Suppressor macrophage treated with lipopolysaccharide for 1 hour (primary cell): ENCODE results near the gene VPS37C.

ENCODE experiments used
- DNase-seq, 3 donors: peaks; one replicate each; pipeline ENCODE4 v3.0.0-alpha.2; 2020 to 2022

Gene VPS37C

DNA sequence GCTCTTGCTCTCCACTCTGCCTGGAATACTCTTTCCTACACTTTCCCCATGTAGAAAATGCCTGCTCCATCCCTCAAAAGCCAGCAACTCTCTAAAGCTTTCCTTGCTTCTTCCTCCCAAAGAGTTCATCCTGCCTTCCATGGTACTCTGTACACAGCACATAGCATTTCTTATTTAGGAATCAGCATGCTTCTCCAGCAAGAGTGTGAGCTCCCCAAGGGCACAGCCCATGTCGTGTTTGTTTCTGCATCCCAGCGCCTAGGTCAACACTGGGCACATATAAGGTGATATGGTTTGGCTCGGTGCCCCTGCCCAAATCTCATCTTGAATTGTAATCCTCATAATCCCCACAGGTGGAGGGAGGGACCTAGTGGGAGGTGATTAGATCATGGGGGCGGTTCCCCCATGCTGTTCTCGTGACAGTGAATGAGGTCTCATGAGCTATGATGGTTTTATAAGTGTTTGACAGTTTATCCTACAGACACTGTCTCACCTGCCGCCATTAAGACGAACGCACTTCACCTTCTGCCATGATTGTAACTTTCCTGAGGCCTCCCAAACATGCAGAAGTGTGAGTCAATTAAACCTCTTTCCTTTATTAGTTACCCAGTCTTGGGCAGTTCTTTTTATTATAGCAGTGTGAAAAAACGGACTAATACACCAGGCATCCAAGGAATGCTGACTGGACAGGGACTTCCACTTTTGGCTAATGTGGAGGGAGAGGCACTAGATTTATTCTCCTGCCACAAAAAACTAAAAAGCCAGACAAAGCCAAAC, 8.2 kb downstream of the VPS37C start:
- peak in 1 of 3 donors; percentile 56 for DNase-seq

DNA sequence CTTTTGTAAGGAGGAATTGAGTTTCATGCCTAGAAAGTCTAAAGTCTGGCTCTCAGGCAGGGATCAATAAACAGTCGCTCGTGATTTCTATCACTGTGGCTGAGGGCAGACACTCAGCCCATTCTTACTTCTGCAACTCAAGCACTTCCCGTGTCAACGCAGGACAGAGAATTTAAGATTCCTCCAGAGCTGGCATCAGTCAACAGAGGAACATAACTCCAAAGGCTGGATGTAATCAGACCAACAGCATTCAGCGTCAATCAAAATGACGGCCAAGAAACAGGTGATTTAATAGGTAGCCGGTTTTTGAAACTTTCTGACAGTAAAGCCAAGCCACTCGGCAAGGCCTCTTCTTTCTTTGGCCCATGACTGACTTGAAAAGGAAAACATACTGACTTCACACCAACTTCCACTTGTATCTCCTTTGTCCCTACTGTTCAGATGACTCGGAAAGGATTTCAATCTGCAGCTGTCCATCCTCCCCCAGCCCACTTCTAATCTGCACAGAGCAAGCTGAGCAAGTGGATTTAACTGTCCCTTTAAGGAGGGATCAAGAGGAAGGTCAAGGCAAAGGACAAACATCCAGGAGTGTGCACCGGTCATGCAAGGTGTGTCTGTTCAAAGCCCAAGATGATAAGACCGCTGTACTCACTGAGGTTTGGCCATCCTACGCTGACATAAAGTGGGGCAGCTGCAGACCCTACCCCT, 9.5 kb downstream of the VPS37C start:
- DNase-seq, result no peak

DNA sequence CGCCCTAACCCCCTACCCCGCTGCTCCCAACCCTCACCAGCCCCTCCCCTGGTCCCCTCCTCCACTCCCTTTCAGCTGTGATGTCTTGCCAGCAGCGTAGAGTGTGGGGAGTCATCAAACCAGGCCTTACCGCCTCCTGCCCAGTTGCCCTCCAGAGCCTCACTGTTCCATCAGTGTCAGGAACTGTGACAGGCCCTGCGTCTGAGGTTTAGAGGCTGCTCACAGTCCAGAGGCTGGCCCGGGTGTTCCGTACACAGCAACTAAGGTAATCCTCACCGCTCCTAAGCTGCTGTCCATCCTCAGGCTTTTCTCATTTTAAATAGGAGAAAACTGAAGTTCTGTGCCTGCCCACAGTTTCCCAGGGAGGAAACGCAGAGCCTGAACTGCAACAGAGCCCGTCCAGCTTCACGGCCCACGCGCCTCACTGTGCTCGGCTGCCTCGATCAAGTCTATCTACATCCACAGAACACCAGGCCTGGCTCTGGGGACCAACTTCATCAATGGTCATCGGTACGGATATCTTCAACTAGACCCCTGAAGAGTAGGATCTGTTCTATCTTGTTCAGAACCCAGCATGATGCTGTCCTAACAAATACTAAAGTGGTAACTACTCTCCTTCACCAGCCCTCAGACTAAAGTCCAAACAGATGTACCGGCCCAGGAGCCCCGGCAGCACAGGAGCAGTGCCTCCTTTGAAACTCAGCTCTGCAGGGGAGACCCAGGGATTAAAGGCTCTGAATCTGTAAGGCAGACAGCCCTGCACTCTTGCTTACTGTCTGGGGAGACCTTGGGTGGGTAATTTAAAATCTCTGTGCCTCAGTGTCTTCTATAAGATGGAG, 10.3 kb downstream of the VPS37C start:
- DNase-seq, result no peak

DNA sequence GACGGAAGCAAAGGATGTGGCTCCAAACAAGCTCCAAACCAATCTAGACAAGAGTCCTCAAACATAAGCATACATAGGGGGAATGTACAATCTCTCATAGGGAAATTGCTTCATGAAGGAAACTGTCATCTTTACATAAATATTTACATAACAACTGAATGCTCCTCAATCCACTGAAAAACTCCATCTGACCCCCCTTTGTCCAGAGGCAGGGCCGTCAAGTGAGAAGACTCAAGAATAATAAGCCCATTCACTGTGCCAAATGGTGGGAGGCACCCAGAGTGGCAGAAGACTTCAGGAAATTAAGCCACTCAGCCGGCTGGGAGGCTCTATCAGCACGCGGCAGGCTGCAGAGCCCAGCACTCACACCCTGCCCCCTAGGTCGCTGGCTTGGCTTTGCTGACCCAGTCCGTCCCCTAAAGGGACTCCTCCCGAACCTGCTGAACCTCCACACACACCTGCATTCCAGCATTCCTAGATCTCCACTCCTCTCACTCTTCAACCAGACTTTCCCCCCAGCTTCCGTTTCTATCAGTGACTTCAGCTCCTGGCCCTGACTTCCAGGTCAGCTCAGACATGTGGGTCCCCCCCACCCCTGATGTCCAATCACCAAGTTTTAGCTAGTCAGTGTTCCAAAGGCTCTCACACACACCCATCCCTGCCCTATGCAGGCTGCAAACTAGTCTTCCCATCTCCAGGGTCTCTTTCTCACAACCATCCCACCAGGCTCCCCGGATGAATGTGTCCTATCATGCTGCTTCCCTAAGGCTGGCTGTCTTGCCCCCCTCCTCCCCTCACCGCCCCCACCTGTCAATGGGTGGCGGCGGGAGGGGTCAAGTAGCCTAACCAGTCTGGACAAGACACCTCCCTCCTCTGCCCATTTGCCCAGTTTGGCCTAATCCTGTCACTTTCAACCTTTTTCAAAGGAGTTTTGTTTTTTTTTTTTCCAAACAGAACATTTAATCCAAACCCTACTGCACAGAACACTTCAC, 11.3 kb downstream of the VPS37C start:
- no peak for DNase-seq

DNA sequence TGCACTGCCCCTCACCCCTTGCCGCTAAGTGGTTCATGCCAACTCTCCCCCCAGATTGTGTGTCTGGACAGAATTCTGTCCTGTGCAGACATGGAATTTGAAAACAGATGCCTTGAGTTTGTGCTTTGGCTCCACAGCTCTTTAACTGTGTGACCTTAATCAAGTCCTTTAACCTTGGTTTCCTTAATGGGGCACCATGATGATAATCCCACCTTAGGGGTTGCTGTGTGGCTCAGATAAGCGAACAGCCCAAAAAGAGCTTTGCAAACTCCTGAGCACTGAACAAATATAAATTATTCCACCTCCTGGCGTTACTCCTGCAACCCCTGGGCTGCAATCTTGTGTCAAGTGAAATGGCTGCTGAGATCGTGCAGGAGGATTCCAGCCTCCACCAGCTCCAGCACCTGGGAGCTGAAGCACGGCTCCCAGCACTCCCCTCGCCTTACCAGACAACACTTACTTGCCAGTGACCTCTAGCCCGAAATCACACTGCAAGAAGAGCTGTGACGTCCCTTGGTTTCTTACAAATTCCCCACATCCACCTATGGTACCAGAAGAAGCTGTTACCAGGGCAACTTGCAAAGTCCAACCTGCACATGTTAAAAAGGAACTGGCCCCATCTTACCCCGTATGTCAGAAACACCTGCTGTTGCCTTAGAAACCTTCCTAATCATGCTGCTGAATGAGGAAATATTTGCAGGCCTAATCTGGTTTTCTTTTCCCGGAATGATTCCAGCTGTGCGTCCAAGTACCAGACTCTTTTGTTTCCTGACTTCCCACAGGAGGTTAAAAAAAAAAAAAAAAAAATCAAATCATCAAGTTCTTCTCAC, 13.2 kb downstream of the VPS37C start:
- no peak for DNase-seq

DNA sequence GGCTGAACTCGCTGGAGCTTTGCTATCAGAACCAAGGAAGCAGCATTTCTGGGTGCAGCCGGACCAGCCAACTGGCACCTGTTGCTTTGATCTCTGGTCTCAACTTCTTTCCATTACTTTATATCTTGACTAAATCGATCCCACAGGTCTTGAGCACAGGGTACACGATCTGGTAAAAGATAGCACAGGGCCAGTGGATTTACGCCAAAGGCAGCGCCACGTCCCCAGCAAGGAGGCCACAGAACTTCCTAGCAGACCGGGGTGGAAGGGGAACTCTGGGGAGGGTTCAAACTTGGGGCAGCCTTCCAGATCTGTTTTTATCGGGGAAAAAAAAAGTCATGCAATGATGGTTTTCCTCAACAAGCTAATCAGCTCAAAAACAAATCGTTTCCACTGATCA, 14.0 kb downstream of the VPS37C start:
- DNase-seq, result peak in 1 of 3 donors; percentile 29

DNA sequence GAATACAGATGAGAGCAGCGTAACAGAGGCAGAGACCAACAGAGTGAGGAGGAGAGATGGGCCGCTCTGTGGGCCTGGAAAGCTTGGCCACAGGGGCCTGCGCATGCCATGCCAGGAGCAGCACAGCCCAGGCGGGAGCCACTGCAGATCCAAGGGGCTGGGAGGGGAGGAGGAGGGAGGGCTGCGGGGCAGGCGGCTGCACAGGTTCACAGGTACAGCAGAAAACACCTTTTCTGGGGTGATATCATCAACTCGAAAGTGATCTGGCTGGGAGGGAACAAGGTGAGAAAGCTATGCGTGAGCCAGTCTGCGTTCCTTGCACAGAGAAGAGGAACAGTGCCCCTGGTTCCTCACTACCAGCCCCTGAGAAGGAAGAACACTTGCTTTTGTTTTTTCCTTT, 14.8 kb downstream of the VPS37C start:
- DNase-seq, result peak in 1 of 3 donors; percentile 25

DNA sequence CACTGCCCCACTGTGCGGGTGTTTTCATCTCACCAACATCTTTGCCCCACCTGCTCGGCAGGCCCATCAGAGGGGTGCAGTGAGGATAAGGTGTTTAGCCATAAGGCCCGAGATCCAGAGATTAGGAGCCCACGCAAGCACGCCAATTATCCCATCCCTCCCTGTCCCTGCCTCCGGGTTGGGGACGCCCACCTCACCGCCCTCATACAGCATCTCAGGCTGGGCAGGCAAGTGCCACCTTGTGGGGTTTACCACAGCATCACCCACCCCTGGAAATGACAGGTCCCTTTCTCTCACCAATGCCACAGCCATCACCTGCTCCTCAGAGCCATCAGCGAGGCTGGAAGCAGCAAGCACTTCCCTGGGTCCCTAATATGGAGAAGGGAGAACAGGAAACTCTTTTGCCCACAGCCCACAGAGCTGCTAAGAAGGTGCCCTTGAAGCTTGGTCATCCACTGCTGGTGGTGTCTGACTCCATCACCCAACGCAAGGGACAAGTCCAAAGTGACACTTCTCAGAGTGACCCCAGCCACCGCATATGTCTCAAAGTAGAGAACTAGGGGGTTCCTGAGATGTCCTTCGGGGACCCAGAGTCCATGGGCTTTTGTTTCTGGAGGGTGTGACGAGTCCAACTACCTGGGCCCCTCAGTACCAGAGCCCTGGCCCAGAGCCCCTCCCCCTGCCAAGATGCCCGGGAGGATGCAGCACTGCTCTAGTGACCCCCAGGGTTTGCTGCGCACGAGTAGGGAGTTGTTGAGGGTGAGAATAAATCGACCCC, 15.8 kb downstream of the VPS37C start:
- no peak for DNase-seq

DNA sequence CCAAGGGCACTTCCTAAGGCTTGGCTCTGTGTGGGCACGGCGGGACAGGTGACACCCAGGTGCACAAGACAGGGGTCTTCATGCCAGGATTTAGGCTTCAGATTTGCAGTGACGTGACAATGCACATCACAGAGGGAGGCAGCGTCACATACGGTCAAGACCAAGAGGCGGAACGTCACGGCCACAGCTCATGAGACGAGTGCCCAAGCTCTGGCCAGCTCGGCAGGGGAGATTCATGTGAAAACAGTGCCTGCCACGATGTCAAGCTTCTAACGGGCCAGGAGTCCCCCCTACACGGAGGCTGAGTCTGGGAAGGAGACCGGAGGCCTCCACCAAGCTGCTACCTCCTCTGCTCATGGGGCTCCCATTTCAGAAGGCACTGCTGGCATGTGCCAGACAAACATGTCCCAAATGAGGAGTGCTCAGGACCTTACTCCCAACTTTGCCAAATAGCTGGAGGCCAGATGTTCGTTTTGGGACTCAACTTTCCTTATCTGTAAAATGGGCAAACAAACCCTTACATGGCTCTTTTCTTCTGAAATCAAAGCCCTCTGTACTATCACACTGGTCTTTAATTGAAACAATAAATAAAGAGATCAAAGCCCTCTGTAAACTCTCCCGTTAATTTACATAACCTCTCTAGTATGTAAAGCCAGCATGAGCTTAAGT, 16.6 kb downstream of the VPS37C start:
- DNase-seq, result no peak

DNA sequence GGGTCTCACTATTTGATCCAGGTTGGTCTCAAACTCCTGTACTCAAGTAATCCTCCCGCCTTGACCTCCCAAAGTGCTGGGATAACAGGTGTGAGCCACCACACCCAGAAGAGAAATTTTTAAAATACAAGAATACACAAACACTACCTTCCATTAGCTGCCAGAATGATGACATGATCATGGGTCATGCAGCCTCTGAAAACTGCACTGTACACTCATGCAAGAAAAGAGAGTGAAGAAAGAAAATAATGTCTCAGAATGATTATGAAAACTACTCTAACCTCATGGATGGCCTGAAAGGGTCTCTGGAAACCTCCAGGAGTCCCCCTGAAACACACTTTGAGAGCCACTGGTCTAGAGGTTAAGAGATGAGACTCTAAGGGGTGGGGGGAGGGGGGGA, 18.8 kb downstream of the VPS37C start:
- DNase-seq, result no peak

DNA sequence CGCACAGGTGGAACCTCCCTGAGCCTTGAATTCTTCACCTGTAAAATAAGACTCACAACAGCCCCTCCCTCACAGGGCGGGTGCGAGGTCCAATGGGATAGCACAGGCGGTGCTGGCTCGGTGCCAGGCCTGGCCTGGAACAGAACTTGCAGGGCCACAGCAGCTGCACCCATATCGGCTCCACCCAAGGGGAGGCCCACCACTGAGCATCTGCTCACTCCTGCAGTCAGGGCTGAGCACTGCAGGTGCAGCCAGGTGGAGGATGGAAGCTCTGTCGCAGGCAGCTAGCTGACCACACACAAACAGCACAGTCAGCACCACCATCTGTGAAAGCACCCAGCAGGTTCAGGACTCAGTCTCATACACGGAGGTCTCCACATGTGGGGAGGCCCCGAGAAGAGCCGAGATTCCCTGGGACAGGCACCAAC, 19.6 kb downstream of the VPS37C start:
- DNase-seq, result no peak

DNA sequence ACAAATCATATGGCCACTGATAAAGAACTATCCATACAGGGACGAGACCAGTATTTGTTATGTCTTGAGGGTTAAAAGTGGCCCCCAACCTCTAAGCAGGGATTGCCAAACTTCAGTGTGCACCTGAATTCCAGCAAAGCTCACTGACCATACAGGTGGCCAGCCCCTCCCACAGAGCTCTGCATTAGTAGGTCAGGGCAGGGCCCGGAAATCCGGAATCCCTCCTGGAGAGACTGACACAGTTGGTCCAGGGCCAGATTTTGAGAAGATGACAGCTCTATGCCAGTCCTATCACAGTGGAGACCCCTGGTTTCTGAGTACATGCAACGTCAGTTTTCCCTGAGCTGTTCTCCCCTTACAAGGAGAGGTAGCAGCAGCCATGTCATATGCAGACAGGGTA, 20.8 kb downstream of the VPS37C start:
- no peak for DNase-seq

DNA sequence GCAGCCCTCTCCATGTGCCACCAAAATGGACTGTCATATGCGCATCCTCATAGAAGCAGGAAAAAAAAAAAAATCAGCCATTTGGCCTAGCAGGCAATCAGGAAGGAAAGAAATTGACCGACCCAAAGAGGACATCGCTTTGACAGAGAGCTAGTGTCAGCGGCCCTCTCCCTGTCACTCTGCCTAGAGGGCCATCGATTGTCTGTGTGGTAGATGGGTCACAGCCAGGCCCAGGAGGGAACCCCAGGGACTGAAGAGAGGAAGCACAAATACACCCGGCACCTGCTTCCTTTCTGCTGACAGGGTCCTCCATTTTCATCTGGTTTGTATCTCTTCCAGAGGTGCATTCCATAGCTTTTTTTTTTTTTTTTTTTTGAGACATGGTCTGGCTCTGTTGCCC, 21.8 kb downstream of the VPS37C start:
- no peak for DNase-seq

DNA sequence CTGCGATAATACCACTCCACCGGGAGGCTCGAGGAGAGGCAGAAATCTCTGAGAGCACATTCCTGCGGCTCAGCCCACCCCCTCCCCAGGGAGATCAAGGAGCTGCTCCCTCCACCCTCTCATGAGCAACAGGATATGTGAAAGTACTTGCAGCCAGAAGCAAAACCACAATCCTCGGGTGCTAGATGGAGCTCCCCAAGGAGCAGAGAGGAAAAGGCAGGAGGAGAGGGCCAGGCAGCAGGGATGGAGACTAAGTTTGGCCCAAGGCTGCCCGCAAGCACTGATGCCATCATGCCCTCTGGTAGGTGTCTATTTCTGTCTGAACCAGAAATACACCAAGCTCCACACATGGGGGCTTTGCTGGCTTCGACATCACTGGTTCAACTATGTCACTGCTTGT, 22.3 kb downstream of the VPS37C start:
- DNase-seq, result no peak

DNA sequence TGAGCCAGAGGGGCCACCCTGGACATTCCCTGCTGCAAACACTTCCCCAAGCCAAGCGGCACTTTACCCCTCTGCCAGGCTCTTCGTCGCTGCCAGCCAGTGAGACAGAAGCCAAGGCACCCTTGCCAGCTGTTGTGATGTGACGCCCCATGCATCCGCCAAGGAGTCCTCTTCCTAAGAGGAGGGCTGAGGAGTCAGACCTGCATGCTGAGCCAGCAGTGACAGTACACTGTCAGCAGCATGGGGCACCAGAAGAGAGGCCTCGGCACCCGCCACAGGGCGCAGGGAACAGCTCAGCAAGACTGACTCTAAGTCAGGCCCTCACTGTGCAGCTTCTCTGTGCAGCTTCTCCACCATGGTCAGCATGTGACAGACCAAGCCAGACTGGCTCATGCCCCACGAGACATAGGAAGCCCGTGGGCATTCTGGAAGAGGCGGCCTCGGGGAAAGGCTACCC, 26.4 kb downstream of the VPS37C start:
- DNase-seq, result no peak

DNA sequence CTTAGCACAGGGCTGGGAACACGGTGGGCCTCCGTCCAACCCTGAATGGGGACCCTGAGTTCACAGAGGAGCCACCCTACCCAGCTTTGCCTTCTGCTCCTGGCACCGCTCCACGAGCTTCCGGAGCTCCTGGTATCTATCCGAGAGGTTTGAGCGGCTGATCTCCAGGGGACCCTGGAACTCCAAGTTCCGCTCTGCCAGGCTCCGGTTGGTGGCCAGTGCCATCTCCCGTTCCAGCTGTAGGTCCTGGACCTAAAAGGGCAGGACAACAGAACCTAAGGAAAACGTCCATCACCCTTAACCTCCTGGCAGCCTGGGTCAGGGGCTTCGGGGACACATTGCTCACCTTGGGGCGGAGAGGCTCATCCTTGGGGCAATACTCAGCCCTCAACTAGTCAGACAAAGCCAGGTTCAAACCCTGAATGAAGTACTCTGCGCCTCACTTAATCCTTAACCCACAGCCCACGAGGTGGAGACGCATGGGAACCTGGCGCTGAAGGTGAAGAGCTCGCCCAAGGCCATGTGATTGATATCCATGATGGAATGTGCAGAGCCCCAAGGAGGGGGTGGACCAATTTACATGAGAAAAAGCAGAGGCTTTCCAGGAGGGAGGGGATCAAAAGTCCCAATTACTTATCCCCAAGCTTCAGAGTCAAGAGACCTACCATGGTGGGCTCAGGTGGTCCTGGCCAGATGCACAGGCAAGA, 27.1 kb downstream of the VPS37C start:
- DNase-seq, result no peak

DNA sequence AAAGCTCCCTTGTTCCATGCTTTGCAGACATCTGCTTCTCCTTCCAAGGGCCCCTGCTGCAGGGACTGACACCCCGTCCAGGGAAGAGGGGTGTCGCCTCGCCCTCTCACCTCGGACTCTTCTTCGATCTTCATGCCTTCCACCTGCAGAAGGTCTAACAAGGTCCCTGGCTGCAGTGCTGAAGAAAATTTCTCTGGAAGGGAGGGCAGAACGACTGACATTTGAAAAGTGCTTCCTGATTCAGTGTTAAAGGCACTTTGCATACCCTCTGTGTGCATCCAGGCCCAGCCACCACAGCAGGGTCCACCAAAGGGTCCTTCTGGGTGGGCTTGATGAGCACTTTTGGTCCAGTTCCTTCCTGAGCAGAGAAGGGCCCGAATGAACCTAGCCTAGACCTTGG, 28.1 kb downstream of the VPS37C start:
- DNase-seq, result no peak

DNA sequence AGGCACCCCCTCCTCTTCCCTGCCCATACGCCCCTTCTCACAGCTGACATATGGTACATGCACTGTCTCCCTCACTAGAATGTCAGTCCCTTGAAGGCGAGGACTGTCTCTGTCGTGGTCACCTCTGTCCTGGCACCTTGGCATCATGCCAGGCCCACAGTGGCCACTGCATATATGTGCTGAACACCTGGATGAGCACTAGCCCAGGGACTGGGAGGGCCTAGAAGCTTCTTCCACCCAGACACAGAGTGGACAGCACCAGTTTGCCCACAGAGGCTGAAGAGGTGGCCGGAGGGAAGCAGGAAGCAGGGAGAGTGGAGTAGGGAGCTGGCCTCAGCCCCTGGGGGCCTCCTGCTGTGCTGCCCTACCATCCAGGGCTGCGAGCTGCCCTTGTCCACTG, 28.6 kb downstream of the VPS37C start:
- DNase-seq, result no peak

DNA sequence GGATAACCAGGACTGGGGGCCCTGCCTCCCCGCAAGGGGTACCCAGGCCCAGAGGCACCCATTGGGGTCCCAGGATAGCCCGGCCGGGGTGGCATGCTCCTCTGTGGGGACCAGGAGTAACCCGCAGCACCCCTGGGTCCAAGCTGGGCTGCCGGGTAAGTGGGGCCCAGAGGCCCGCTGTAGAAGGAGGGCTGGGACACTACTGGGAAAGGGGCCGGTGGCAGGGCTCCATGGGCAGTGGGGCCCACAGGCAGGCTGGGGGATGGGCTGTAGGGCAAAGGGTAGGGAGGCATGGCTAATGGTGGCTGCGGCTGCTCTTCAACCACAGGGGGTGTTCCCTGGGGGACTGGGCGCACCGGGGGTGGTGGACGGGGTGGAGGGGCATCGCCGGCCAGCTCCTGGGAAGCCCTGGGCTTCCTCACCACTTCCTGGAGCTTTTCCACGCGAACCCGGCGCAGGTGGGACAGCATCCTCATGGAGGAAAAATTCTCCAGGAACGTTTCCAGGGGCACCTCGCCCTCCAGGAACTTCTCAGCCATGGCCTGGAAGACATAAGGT, 29.1 kb downstream of the VPS37C start:
- DNase-seq, result no peak
